OCI-LY7 (cell line): ENCODE measurements around the gene LRRC10B.

Experiments used
- CTCF ChIP-seq: fragments of 200-600 bp; sonication (generic); conservative IDR thresholded peaks from 2 replicates; pipeline ENCODE4 v1.5.1; 2014; ENCODE audit warnings: mild to moderate bottlenecking, antibody characterized with exemption, low read length, moderate library complexity, mixed read lengths
- EZH2phosphoT487 ChIP-seq: fragments of 200-600 bp; sonication (generic); IDR thresholded peaks from 2 replicates; pipeline ENCODE4 v1.6.1; 2018; ENCODE audit warnings: low read depth, borderline replicate concordance, mild to moderate bottlenecking, mixed run types, antibody characterized with exemption, low read length, moderate library complexity, mixed read lengths

- TF ChIP-seq CTCF (no peak), EZH2phosphoT487 (no peak)
These were observed 5.3 kb upstream of the LRRC10B start for GRCh38 chr11:61503135-61503770.
